ENCODE results near the gene VPS45.
"Not testable (repeated sequence)": the region's sequence is repeated elsewhere in the genome, so short reads cannot be mapped to it uniquely, and the experiment has no call there.

Gene VPS45

GRCh38 chr1:150132372-150132771, 64.8 kb downstream of the VPS45 start:
- no peak for DNase-seq (ENCODE audit: low read depth)

GRCh38 chr1:150134537-150134936, 67.0 kb downstream of the VPS45 start:
- no peak for DNase-seq (ENCODE audit: low read depth)

DNA sequence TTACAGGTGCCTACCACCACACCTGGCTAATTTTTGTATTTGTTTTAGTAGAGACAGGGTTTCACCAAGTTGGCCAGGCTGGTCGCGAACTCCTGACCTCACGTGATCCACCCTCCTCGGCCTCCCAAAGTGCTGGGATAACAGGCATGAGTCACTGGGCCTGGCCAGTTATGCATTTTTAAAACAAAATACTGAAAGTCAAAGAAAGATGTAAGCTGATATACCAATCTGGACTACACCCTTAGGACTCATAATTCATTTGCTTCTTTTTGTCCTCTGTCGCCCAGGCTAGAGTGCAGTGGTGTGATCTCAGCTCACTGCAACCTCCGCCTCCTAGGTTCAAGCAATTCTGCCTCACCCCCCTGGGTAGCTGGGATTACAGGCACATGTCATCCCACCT, 67.8 kb downstream of the VPS45 start:
- DNase-seq (ENCODE audit: low read depth): peak; percentile 23

DNA sequence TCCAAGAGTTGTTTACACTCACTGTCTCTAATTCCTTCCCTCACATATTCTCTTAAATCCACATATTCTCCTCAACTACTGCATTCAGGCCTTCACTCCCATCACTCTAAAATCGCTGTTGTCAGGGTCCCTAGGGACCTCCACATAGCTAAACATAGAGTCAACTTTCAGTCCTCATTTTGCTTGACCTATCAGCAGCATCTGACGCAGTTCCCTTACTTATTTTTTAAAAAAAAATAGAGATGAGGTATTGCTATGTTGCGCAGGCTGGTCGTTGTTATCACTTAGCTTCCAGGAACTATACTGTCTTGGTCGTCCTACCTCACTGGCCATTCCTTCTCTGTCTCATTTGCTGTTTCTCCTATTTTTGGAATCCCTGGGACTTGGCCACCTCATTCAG, 70.5 kb downstream of the VPS45 start:
- DNase-seq (ENCODE audit: low read depth): no peak

DNA sequence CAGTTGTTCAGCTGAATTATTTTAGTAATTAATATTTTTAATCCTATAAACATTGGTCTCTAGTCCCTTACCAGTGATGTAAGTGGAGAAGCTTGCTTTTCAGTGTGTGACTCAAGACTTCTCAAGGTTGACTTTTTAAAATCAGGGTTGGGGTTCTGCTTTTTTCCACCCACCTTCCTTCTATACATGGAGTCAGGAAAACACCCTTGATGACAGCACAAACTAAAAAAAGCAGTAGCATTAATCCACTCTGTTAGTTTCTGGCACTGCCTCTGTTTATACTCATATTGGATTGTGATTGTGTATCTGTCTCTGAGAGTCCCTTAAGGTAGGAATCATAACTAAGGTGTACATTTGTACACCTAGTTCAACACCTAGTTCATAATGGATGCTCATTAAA, 73.9 kb downstream of the VPS45 start:
- no peak for DNase-seq (ENCODE audit: low read depth)

DNA sequence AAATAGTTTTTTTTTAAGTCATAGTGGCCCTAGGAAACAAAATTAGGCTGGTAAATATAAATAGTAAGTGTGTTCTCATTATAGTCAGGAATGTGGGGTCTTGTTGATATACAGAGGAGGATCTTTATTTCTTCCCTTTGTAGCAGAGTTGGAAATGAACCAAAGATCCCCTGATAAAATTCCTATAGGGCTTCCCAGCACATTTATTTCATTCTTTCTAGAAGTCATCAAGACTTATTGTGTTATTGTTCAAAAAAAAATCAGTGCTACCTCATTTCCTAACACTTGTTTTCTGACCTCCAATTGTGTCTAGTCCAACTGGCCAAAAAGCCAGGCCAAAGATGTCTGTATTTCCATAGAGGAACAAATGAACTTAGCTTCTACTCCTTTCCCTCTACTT, 74.5 kb downstream of the VPS45 start:
- DNase-seq (ENCODE audit: low read depth): no peak

DNA sequence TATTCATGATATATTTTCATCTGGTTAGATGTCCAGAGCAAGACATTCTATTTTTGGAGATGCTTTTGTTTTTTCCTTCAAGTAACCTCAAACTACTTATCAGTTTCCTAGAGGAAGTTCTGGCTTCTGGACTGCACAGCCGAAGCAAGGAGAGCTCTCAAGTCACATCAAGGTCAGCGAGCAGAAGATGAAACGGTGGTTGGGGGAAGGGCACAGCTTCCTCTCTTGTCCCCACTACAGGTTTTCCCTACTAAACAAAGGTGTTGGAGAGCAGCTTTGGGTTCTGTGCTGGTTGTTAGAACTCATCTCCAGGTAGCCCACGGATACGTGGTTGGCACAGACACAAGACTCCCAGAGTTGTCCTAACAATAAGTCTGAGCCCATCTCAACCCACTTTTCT, 77.0 kb downstream of the VPS45 start:
- DNase-seq (ENCODE audit: low read depth): no peak

DNA sequence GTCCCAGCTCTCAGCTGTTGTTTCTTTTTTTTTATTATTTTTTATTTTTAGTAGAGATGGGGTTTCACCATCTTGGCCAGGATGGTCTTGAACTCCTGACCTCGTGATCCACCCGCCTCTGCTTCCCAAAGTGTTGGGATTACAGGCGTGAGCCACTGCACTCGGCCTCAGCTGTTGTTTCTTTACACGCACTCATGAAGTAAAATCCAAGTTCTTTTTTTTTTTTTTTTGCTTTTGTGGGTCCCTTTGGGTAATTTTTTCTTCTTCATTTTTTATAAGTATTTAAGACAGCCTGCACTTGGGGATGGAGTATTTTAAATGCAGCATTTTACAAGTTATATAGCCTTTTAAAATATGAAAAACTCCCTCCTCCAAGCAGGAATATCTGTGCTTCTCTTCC, 78.4 kb downstream of the VPS45 start:
- not testable (repeated sequence) for DNase-seq (ENCODE audit: low read depth)

DNA sequence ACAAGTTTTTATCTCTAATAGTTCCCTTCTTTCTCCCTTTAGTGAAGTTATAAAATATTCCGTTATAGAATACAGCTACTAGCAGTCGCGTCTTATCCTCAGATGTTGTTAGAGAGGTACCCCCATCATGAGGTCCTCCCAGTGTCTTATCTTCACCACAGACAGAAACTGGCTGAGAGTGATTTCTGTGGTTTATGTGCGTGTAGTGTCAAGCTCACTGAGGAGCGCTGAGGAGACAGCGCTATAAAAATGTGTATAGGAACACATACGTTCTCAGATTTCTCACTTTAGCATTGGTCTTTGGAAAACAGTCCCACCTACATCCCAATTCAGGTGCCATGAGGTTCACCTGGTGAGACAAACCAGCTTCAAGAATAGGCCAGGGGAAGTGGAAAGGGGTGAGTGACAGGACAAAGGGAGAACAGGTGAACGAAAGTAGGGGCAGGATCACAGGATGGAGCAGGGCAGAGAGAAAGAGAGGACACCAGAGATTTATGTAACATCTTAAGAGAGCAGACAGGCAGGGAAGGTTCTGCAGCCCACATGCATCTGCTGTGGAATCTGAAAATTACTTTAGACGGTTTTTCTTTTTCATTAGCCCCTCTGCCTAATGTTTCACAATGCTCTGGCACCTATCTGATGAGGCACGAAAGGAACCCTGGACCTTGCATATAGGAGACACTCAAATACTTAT, 79.4 kb downstream of the VPS45 start:
- no peak for DNase-seq (ENCODE audit: low read depth)

DNA sequence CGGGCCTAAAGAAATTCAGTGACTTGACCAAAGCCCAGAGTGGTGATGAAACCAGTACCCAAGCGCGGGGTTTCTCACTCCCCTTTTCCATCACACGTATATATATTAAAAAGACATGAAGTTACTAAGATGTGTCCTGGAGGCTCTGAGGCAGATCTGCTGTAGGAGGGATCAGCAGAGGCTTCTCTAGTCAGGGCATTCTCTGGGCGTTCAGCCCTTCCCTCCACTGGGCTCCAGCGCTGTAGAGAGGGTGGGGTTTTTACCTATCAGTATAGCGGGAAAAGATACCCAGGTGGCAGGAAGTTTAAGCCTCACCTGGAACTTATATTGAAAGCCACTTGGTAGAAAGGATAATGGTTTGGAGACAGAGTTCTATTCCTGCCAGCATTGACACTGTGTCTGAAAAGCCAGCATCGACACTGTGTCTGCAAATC, 81.3 kb downstream of the VPS45 start:
- DNase-seq (ENCODE audit: low read depth): no peak

DNA sequence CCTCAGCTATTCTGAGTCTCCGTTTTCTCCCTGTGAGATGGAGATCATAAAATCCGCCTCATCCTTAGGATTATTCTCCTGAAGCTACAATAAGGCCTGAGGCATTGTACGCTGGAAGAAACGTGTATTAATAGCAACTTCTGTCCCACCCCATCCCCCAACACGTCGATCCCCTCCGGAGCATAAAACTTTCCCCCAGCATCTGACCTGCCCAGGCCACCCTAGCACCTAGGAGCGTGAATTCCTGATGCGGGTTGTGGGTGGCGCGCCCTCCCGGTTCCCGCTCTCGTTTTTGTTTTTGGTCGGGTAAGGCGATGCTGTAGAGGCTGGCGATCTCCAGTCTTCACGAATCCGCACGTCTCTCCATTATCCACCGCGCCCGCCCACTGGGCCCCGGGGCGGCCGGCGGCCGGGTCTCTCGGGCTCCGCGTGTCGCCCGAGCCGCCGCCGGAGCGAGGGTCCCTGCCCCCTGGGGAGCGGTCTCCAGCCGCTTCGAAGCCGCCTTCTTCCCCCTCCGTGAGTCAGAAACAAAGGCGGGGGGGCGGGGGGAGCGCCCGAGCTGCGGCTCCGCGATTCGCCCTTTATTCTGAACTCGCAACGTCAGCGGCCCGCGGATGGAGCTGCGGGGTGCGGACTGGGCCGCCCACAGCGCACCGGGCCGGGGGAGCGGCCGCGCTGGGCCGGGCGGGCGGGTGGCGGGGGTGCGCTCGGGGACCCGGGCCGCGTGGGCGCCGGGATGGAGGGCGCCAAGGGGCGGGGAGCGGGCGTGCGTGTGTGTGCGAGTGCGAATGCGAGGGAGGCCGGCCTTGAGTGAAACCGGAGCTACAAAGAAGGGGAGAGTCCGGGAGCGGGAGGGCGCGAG, 81.9 kb downstream of the VPS45 start, which contains the start of gene PLEKHO1:
TSS of gene PLEKHO1 (plus strand) at position 646 of the 862 bp plus-strand sequence. CDS start 342 bp downstream, outside the sequence.
- DNase-seq (ENCODE audit: low read depth): no peak

- DNase-seq (ENCODE audit: low read depth): no peak
Observed at GRCh38 chr1:150150133-150151021, 82.8 kb downstream of the VPS45 start.

- DNase-seq (ENCODE audit: low read depth): no peak
Observed at GRCh38 chr1:150151291-150152181, 84.0 kb downstream of the VPS45 start.

- no peak for DNase-seq (ENCODE audit: low read depth)
Observed at GRCh38 chr1:150152182-150152536, 84.6 kb downstream of the VPS45 start.

DNA sequence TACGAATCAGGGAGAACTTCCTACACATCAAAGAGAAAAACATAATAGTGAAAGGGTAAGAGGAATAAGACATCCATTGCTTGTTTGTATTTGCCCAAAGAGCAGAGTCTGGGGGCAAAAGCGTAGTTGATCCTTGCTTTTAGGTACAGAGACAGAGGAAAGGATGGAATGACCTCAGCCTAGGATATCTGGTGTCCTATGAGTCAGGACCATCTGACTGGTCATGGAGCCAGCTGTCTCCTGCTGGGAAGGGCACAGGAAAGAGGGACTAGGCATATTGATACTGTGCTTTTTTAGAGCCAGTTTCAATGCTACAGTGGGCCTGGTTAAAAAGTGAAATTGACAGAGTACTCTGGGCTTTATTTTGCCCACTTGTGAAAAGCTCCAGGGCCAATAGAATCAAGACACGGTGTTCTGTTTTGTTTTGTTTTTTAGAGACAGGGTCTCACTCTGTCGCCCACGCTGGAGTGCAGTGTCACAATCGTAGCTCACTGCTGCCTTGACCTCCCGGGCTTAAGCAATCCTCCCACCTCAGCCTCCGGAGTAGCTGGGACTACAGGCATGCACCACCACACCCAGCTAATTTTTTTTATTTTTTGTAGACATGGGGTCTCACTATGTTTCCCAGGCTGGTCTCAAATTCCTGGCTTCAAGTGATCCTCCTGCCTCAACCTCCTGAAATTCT, 85.3 kb downstream of the VPS45 start:
- no peak for DNase-seq (ENCODE audit: low read depth)

GRCh38 chr1:150154143-150154542, 86.6 kb downstream of the VPS45 start:
- no peak for DNase-seq (ENCODE audit: low read depth)

DNA sequence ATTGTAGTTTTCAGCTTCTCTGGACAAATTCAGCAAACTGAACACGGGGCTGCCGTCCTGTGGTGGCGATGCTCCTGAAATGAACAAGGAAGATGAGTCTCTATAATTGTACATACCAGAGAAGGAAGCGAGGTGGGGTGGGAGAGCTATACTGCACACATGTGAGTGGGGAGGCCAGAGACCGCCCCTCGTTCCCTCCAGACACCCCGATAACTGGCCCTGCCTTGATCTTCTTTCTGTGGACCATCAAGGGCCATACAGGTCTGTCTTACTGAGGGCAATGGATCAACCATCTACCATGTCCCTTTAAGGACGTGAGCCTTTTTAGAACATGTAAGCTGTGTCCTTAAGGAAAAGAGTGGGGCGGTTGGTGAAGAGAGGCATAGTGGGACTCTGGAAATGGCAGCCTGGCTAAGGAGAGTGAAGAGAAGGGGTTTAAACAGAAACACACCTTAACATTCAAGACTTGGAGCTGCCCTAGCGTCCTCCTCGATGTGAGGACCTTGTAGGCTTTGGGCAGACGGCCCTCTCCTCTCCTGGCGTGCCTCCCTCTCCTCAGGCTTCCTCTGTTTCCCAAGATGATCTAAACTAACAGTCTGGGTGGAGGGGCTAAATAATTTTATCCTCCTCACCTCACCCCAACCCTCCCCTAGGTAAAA, 88.0 kb downstream of the VPS45 start:
- DNase-seq (ENCODE audit: low read depth): no peak

GRCh38 chr1:150156868-150157603, 89.5 kb downstream of the VPS45 start:
- no peak for DNase-seq (ENCODE audit: low read depth)

DNA sequence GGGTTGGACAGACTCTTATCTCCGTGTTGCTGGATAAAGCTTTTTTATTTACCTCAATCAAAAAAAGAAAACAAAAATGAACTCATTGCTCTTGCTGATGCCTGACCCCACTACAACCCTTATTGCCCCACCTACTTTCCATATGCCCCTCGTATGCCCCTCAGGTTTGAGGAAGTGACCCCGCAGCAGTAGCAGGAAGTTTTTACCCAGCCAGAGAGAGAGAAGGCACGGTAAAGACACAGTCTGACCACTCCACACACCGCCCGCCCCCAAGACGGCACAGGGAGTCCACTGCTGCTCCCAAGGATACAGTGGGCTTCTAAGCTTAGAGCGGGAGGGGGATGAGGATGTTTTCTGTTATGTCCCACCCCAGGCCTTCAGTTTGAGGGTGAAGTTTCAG, 92.0 kb downstream of the VPS45 start:
- no peak for DNase-seq (ENCODE audit: low read depth)

All from fibroblast of the conjunctiva (primary cell).